A549 (cell line): ENCODE data around the gene NGF. TPM values are rescaled to one million over a fixed set of nuclear protein-coding genes. Genes with fewer than 3 reads are reported as not detected.

Source experiments
- ATAC-seq, 2 experiments: fragments of 200-7000 bp in 1 of 2; fragments of >200 bp in 1 of 2; cut with Nextera tagmentation in 1 of 2; cut with Tn5 transposase in 1 of 2; 3 replicates each; pipeline versions ENCODE4 v1.8.0 to v1.9.1; 2018 to 2020; ENCODE audit warnings: mild to moderate bottlenecking in 1 of 2, moderate library complexity in 1 of 2
- CTCF ChIA-PET: fragments of 300-600 bp; sonication (Branson Sonifier 250); formaldehyde crosslinking; extraction: SDS; loops from one replicate; lab custom pipeline; 2021; ENCODE audit warnings: antibody characterized with exemption, inconsistent platforms; lab: Yijun Ruan, JAX
- POLR2A ChIA-PET: fragments of 350-600 bp; formaldehyde crosslinking; extraction: SDS; loops from one replicate; lab custom pipeline; 2021; ENCODE audit warnings: antibody characterized with exemption, inconsistent platforms; lab: Yijun Ruan, JAX
- DNase-seq, 2 experiments: peaks; one replicate each; pipeline versions ENCODE4 v3.0.0 to v3.0.0-alpha.2; 2011 to 2016; ENCODE audit warnings: low read depth in 1 of 2, low spot score in 1 of 2
- FAIRE-seq: peaks from 2 replicates; lab custom pipeline; 2011; peaks lifted over from hg19 to GRCh38; lab: Jason Lieb, UNC
- H3K27ac ChIP-seq, 2 experiments: fragments of >200 bp; sonication (Bioruptor Twin); formaldehyde crosslinking; 3 replicates each; pipeline ENCODE4 v1.5.1; 2016 to 2017
- H3K4me1 ChIP-seq: fragments of >200 bp; sonication (Bioruptor Twin); formaldehyde crosslinking; 3 replicates; pipeline ENCODE4 v1.6.1; 2016
- H3K4me2 ChIP-seq: fragments of >200 bp; sonication (Bioruptor Twin); formaldehyde crosslinking; 3 replicates; pipeline ENCODE4 v1.6.1; 2016
- H3K4me3 ChIP-seq: fragments of >200 bp; sonication (Bioruptor Twin); formaldehyde crosslinking; 3 replicates; pipeline ENCODE4 v1.5.1; 2016
- H3K9me3 ChIP-seq: fragments of >200 bp; sonication (Bioruptor Twin); formaldehyde crosslinking; 3 replicates; pipeline ENCODE4 v1.6.1; 2016
- BHLHE40 ChIP-seq: IDR thresholded peaks from 2 replicates; pipeline ENCODE4 v1.6.1; 2012; ENCODE audit warnings: low read depth, low read length, inconsistent platforms
- CBX2 ChIP-seq: fragments of 200-600 bp; sonication (generic); IDR thresholded peaks from 2 replicates; pipeline ENCODE4 v1.6.1; 2016; ENCODE audit warnings: low read depth, mild to moderate bottlenecking, borderline replicate concordance
- CBX8 ChIP-seq: fragments of 200-600 bp; sonication (generic); IDR thresholded peaks from 2 replicates; pipeline ENCODE4 v1.6.1; 2016
- CEBPB ChIP-seq, 2 experiments: fragments of >200 bp in 1 of 2; sonication (Bioruptor Twin) in 1 of 2; formaldehyde crosslinking in 1 of 2; IDR thresholded peaks; 2 replicates each; pipeline ENCODE4 v1.6.1; 2012 to 2016
- E2F6 ChIP-seq: IDR thresholded peaks from 2 replicates; pipeline ENCODE4 v1.6.1; 2012; ENCODE audit warnings: low read depth, borderline replicate concordance
- EHMT2 ChIP-seq: fragments of 200-600 bp; sonication (generic); IDR thresholded peaks from 2 replicates; pipeline ENCODE4 v1.6.1; 2016; ENCODE audit warnings: antibody characterized with exemption, low read depth, mild to moderate bottlenecking, moderate library complexity
- ELK1 ChIP-seq: fragments of 150-350 bp; IDR thresholded peaks from 2 replicates; pipeline ENCODE4 v1.6.1; 2014; ENCODE audit warnings: low read depth, mild to moderate bottlenecking, low read length
- GATA3 ChIP-seq: IDR thresholded peaks from 2 replicates; pipeline ENCODE4 v1.6.1; 2012; ENCODE audit warnings: borderline replicate concordance
- HOXB13 ChIP-seq: fragments of 250-450 bp; sonication (Bioruptor Pico); IDR thresholded peaks from 2 replicates; pipeline ENCODE4 v1.5.0; 2020; ENCODE audit warnings: low read depth, mild to moderate bottlenecking, moderate library complexity
- JUN ChIP-seq, 2 experiments: fragments of >200 bp; sonication (Bioruptor Twin); formaldehyde crosslinking; IDR thresholded peaks; 2 replicates in 1 of 2; 3 replicates in 1 of 2; pipeline ENCODE4 v1.6.1; 2016 to 2017
- MAZ ChIP-seq: fragments of 150-350 bp; IDR thresholded peaks from 2 replicates; pipeline ENCODE4 v1.6.1; 2014; ENCODE audit warnings: antibody characterized with exemption, low read depth, low read length, borderline replicate concordance
- POLR2AphosphoS2 ChIP-seq: conservative IDR thresholded peaks from 2 replicates; pipeline ENCODE4 v1.6.1; 2012; ENCODE audit warnings: low read length, improper control_type of control experiment, inconsistent platforms
- RARB ChIP-seq: fragments of 250-450 bp; sonication (Bioruptor Pico); IDR thresholded peaks from 2 replicates; pipeline ENCODE4 v1.8.0; 2021; ENCODE audit warnings: mild to moderate bottlenecking, moderate library complexity
- RCOR1 ChIP-seq: fragments of 150-350 bp; IDR thresholded peaks from 2 replicates; pipeline ENCODE4 v1.6.1; 2014; ENCODE audit warnings: antibody characterized with exemption, low read length, low read depth
- TFCP2L1 ChIP-seq: fragments of 250-450 bp; sonication (Bioruptor Pico); IDR thresholded peaks from 2 replicates; pipeline ENCODE4 v1.5.0; 2021; ENCODE audit warnings: mild to moderate bottlenecking
- TP53 ChIP-seq: fragments of 250-450 bp; sonication (Bioruptor Pico); IDR thresholded peaks from 2 replicates; pipeline ENCODE4 v1.5.0; 2021; ENCODE audit warnings: mild to moderate bottlenecking, moderate library complexity
- ZFP36 ChIP-seq: fragments of 450-650 bp; IDR thresholded peaks from 2 replicates; pipeline ENCODE4 v1.6.1; 2014; ENCODE audit warnings: borderline replicate concordance; ENCODE audit not compliant: partially characterized antibody
- WGBS: methylation state at CpG from one replicate; pipeline ENCODE4 v1.1.6; 2017; ENCODE audit errors: missing lambda C conversion rate; 5-methylcytosine and 5-hydroxymethylcytosine counted together
- polyA plus RNA-seq, 4 experiments: library from polyadenylated mRNA; depleted of rRNA in 3 of 4; stranded (reverse); fragments of >200 nt; fragmentation: RNase III in 1 of 4; extraction: RNeasy Plus Mini Kit Qiagen cat#74134 plus additional on column Dnase treatment in 1 of 4; gene quantifications; 2 replicates in 3 of 4; 3 replicates in 1 of 4; pipeline ENCODE4 v1.2.3, GENCODE V29; 2011 to 2017
- TF ChIP-seq, protein P1 (sequence below): fragments of >200 bp; sonication (Bioruptor Twin); formaldehyde crosslinking; IDR thresholded peaks from 3 replicates; pipeline ENCODE4 v1.5.1; 2016
- TF ChIP-seq, protein P2 (sequence below): fragments of 250-450 bp; sonication (Bioruptor Pico); IDR thresholded peaks from 2 replicates; pipeline ENCODE4 v1.5.0; 2020; ENCODE audit warnings: low read depth, mild to moderate bottlenecking, moderate library complexity
- TF ChIP-seq, protein P3 (sequence below): fragments of >200 bp; sonication (Bioruptor Twin); formaldehyde crosslinking; IDR thresholded peaks from 2 replicates; pipeline ENCODE4 v1.6.1; 2016

The NGF gene
- polyA plus RNA-seq, 2 of the 4 experiments (the other 2 are of a cell fraction): 0.71 to 1.6 TPM

DNA sequence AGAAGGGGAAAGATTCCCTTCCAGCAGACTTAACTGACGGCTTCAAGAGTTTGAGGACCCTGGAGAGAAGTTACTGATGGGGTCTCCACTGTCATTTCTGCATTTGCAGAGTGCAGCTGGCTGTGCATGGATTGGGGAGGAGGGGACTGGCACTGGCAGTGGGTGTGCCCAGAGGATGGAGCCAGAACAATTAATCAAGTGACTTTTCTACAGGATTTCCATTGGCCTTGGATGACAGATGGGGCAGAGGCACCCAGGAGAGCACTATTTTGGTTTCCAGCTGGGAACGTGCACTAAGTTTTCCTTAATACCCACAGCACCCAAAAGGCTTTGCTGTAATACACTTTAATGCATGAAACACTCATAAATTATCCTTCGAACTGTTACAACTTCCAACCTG, 1.3 kb downstream of the NGF start:
- WGBS: 85% methylated on average over 3 of the region's 3 CpGs
- ChIA-PET POLR2A (no interaction called here), CTCF (interaction anchor here (0.7 kb wide), 1 partner anchor 258 kb away, joined by 3 read pairs; no protein-coding TSS in a partner anchor)
- ATAC-seq (no peak), FAIRE-seq (no peak), DNase-seq (no peak)
- Histone ChIP-seq H3K4me2 (peak overlapping the region; percentile 94), H3K4me3 (peak overlapping the region; percentile 71; the same call in 1 of the 3 replicates), H3K27ac (no peak overlapping the region), H3K9me3 (no peaks in the 10 kb centered on the region), H3K4me1 (peaks cover 13% of the 10 kb centered on the region; the same call in 2 of the 3 replicates)
- TF ChIP-seq, protein P1, sequence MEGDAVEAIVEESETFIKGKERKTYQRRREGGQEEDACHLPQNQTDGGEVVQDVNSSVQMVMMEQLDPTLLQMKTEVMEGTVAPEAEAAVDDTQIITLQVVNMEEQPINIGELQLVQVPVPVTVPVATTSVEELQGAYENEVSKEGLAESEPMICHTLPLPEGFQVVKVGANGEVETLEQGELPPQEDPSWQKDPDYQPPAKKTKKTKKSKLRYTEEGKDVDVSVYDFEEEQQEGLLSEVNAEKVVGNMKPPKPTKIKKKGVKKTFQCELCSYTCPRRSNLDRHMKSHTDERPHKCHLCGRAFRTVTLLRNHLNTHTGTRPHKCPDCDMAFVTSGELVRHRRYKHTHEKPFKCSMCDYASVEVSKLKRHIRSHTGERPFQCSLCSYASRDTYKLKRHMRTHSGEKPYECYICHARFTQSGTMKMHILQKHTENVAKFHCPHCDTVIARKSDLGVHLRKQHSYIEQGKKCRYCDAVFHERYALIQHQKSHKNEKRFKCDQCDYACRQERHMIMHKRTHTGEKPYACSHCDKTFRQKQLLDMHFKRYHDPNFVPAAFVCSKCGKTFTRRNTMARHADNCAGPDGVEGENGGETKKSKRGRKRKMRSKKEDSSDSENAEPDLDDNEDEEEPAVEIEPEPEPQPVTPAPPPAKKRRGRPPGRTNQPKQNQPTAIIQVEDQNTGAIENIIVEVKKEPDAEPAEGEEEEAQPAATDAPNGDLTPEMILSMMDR: no peak
- TF ChIP-seq CBX2 (no peak), MAZ (no peak), ELK1 (no peak), HOXB13 (CRISPR knock-in tag) (no peak), CBX8 (no peak), POLR2AphosphoS2 (no peak), TFCP2L1 (no peak)

DNA sequence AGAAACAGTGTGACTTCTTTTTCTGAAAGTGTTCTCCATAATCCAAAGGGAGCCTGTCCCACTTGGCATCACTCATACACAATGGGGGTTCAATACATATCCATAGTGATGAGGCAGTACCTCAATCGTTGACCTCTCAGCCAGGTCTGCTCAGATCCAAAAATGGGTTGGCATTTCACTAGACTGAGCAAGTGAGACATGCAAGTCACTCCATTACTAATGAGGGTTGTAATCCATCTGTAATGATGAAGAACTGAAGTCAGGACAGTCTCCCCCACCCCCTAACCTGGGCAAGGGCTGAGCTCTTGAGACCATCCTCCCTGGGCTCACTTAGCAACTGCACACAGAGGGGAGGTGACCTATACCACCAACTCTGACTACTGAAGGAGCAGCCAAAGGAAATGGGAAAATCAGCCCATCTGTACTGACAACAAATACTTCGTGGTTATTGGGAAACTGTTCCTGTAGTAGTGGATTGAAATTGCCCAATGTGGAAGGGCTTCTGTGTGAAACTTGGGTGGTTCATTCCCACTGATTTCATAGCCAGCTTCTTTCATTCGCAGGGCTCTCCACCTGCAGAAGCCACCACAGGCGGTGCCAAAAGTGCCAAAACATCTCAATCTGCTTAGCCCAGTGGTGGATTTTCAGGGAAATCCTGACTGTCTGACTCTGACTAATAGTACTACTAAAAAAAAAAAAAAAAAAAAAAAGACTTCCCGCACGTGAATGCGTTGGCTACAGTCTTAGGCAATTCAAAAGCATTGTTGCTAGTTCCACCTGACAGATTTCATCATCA, 5.0 kb downstream of the NGF start:
- Histone ChIP-seq H3K9me3 (no peaks in the 10 kb centered on the region), H3K4me2 (0 out of 3 replicates have a peak overlapping the region, but pooled peaks have one; percentile 23), H3K27ac (peak overlapping the region in 1 of 2 experiments; percentile 53; a peak in 1 of 6 replicates), H3K4me1 (peaks cover 29% of the 10 kb centered on the region), H3K4me3 (no peak overlapping the region)
- DNase-seq (peak in 1 of 2 experiments; percentile 19), FAIRE-seq (no peak), ATAC-seq (no peak)
- 62% methylated on average over 7 of the region's 7 CpGs for WGBS
- CTCF ChIA-PET: interaction anchor here (0.7 to 2.0 kb wide), 3 partner anchors 13 to 986 kb away, joined by 3 to 5 read pairs (median 3); no protein-coding TSS in a partner anchor
- TF ChIP-seq, protein P1: no peak
- no peak for TF ChIP-seq TP53
- TF ChIP-seq BHLHE40: peak; percentile 53
- TF ChIP-seq RCOR1: no peak
- no peak for TF ChIP-seq EHMT2
- TF ChIP-seq JUN (IDR thresholded peaks at IDR 0.05): no peak
- TF ChIP-seq CEBPB (IDR thresholded peaks at IDR 0.05): 0 out of 4 replicates have a peak, but pooled peaks of 1 of the 2 experiments have one; percentile 41
- TF ChIP-seq HOXB13 (CRISPR knock-in tag): no peak
- no peak for TF ChIP-seq GATA3
- no peak for TF ChIP-seq ZFP36
- no peak for TF ChIP-seq E2F6
- TF ChIP-seq, protein P2, sequence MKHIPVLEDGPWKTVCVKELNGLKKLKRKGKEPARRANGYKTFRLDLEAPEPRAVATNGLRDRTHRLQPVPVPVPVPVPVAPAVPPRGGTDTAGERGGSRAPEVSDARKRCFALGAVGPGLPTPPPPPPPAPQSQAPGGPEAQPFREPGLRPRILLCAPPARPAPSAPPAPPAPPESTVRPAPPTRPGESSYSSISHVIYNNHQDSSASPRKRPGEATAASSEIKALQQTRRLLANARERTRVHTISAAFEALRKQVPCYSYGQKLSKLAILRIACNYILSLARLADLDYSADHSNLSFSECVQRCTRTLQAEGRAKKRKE (CRISPR knock-in tag): no peak
- TF ChIP-seq MAZ: no peak
- TF ChIP-seq RARB (CRISPR knock-in tag): no peak
- TF ChIP-seq, protein P3, sequence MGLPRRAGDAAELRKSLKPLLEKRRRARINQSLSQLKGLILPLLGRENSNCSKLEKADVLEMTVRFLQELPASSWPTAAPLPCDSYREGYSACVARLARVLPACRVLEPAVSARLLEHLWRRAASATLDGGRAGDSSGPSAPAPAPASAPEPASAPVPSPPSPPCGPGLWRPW: 0 out of 2 replicates have a peak, but pooled peaks have one; percentile 19
- POLR2A ChIA-PET: interaction anchor here (0.6 kb wide), 1 partner anchor 117 kb away, joined by 4 read pairs; no protein-coding TSS in a partner anchor
